Stomach (tissue), 9 donors: ENCODE results near the gene BRD2. TPM values are rescaled to one million over a fixed set of nuclear protein-coding genes. Genes with fewer than 3 reads are reported as not detected.
A peak's percentile ranks its signal among the peaks of the same experiment; 100 is the strongest.

Experiments used
- DNase-seq, 2 donors: peaks; one replicate each; pipeline versions ENCODE4 v3.0.0 to v3.0.0-alpha.2; 2013 to 2019
- H3K27ac ChIP-seq, 5 donors: fragments of 200-600 bp in 4 of 5; sonication (generic) in 4 of 5; one replicate each; pipeline ENCODE4 v1.5.1; 2013 to 2019; ENCODE audit warnings: mild to moderate bottlenecking in 1 of 5, moderate library complexity in 1 of 5
- H3K27me3 ChIP-seq, 3 donors: fragments of 200-600 bp; sonication (generic); one replicate each; pipeline ENCODE4 v1.5.1; 2017 to 2019; ENCODE audit warnings: mixed run types in 1 of 3
- H3K36me3 ChIP-seq, 4 donors: fragments of 200-600 bp; sonication (generic); 1 replicate in 3 of 4; 2 replicates in 1 of 4; pipeline ENCODE4 v1.5.1; 2016 to 2019
- H3K4me1 ChIP-seq, 4 donors: fragments of 200-600 bp; sonication (generic); one replicate each; pipeline ENCODE4 v1.5.1; 2016 to 2019
- H3K4me3 ChIP-seq, 4 donors: fragments of 200-600 bp; sonication (generic) in 3 of 4; one replicate each; pipeline ENCODE4 v1.5.1; 2016 to 2019; ENCODE audit warnings: mild to moderate bottlenecking in 1 of 4
- H3K9me3 ChIP-seq, 4 donors: fragments of 200-600 bp; sonication (generic); one replicate each; pipeline ENCODE4 v1.5.1; 2016 to 2019
- EP300 ChIP-seq: sonication (generic); formaldehyde crosslinking; IDR thresholded peaks from one replicate; pipeline ENCODE4 v1.6.1; 2017; ENCODE audit warnings: antibody characterized with exemption
- POLR2A ChIP-seq, 4 donors: fragments of 450-650 bp; IDR thresholded peaks; one replicate each; pipeline ENCODE4 v1.6.1; 2016; ENCODE audit warnings: antibody characterized with exemption in 4 of 4, control low read depth in 2 of 4, mild to moderate bottlenecking in 1 of 4, moderate library complexity in 1 of 4
- POLR2AphosphoS5 ChIP-seq, 3 donors: sonication (generic); formaldehyde crosslinking; IDR thresholded peaks; one replicate each; pipeline ENCODE4 v1.6.1; 2016; ENCODE audit warnings: antibody characterized with exemption in 3 of 3
- WGBS, 5 donors: extraction: QIAGEN DNeasy Blood & Tissue Kit in 3 of 5; methylation state at CpG; one replicate each; pipeline versions ENCODE4 v1.1.5 to v1.1.7; 2013 to 2018; 5-methylcytosine and 5-hydroxymethylcytosine counted together
- intact Hi-C: fragments of 100-400 bp; cut with DNase I; formaldehyde crosslinking; loops from one replicate; pipeline ENCODE4 v1.15.1; 2023; ENCODE audit warnings: low total_unique reads
- polyA plus RNA-seq, 3 donors: library from polyadenylated mRNA; stranded (reverse); fragments of 200-250 nt; gene quantifications; one replicate each; pipeline ENCODE4 v1.2.3, GENCODE V29; 2013
- total RNA-seq, 5 donors: library from RNA; depleted of rRNA; stranded (reverse); fragments of >200 nt; gene quantifications; one replicate each; pipeline versions ENCODE4 v1.1.0 to v1.2.3, GENCODE V29; 2014 to 2016
- TF ChIP-seq, protein P1 (sequence below), 7 experiments: fragments of 450-650 bp in 4 of 7; fragments of 200-600 bp in 3 of 7; sonication (generic) in 3 of 7; IDR thresholded peaks; one replicate each; pipeline ENCODE4 v1.5.1; 2016 to 2019; ENCODE audit warnings: antibody characterized with exemption in 7 of 7, control low read depth in 2 of 7, mild to moderate bottlenecking in 1 of 7
- donor health status: healthy with polysubstance abuse.
- donor health status: Bipolar disorder and iron deficiency.
- donor health status: healthy.

The BRD2 gene
- total and polyA plus RNA-seq, 8 donors: 70.7 to 538 (median 129) TPM

- peak; percentile 45 to 68 for DNase-seq
- TF ChIP-seq EP300: no peak
- TF ChIP-seq POLR2AphosphoS5 (IDR thresholded peaks at IDR 0.05): peak in 2 of 3 donors; percentile 44 to 89
- WGBS, 5 donors: 41 to 50% (median 44%) methylated on average over 6 of the region's 6 CpGs
- Histone ChIP-seq H3K9me3 (peaks cover 0 to 2% (median 1%) of the 10 kb centered on the region in 4 donors), H3K27ac (peak overlapping the region in 4 of 5 donors; percentile 57 to 76 (median 62)), H3K27me3 (no peaks in the 10 kb centered on the region), H3K4me1 (peaks cover 0 to 3% (median 0%) of the 10 kb centered on the region in 4 donors), H3K4me3 (no peak overlapping the region), H3K36me3 (no peaks in the 10 kb centered on the region)
- intact Hi-C loops: no loop called here
Measured at GRCh38 chr6:33029328-33030184, 61.2 kb downstream of the BRD2 start.

- Histone ChIP-seq H3K36me3 (no peaks in the 10 kb centered on the region), H3K27ac (peak overlapping the region in 4 of 5 donors; percentile 57 to 76 (median 62)), H3K9me3 (peaks cover 0 to 9% (median 7%) of the 10 kb centered on the region in 4 donors), H3K27me3 (no peaks in the 10 kb centered on the region), H3K4me1 (peaks cover 0 to 3% (median 0%) of the 10 kb centered on the region in 4 donors), H3K4me3 (no peak overlapping the region)
- no peak for DNase-seq
- 42 to 76% (median 51%) methylated on average over 3 of the region's 3 CpGs for WGBS, 5 donors
- intact Hi-C loops: no loop called here
- TF ChIP-seq, protein P1, sequence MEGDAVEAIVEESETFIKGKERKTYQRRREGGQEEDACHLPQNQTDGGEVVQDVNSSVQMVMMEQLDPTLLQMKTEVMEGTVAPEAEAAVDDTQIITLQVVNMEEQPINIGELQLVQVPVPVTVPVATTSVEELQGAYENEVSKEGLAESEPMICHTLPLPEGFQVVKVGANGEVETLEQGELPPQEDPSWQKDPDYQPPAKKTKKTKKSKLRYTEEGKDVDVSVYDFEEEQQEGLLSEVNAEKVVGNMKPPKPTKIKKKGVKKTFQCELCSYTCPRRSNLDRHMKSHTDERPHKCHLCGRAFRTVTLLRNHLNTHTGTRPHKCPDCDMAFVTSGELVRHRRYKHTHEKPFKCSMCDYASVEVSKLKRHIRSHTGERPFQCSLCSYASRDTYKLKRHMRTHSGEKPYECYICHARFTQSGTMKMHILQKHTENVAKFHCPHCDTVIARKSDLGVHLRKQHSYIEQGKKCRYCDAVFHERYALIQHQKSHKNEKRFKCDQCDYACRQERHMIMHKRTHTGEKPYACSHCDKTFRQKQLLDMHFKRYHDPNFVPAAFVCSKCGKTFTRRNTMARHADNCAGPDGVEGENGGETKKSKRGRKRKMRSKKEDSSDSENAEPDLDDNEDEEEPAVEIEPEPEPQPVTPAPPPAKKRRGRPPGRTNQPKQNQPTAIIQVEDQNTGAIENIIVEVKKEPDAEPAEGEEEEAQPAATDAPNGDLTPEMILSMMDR (IDR thresholded peaks at IDR 0.05): no peak
- no peak for TF ChIP-seq POLR2AphosphoS5 (IDR thresholded peaks at IDR 0.05)
- no peak for TF ChIP-seq POLR2A (IDR thresholded peaks at IDR 0.05)
- no peak for TF ChIP-seq EP300
Measured at GRCh38 chr6:33030245-33030644, 61.9 kb downstream of the BRD2 start.

Other genes starting within 250 kb of the BRD2 start
- gene HLA-DQA2, start 227.2 kb upstream of the BRD2 start, total RNA-seq: 1 to 10 TPM in 1 of 5 donors, not detected in 4; 3.3 TPM
- under 1 TPM in 1 of 3 donors, not detected in 2; 0.23 TPM for gene HLA-DQA2, start 227.2 kb upstream of the BRD2 start, polyA plus RNA-seq
- gene HLA-DQB2, start 205.1 kb upstream of the BRD2 start, total RNA-seq: 1 to 10 TPM in 2 of 5 donors, not detected in 3; 1.1 to 4.9 TPM
- 1 to 10 TPM in 1 of 3 donors, not detected in 2; 1.6 TPM for gene HLA-DQB2, start 205.1 kb upstream of the BRD2 start, polyA plus RNA-seq
- gene HLA-DOB, start 151.6 kb upstream of the BRD2 start, total RNA-seq: 10 to 100 TPM in 1 of 5 donors, 1 to 10 TPM in 2, not detected in 2; 1.3 to 62.9 (median 2.9) TPM
- 1 to 10 TPM in 2 of 3 donors, under 1 TPM in 1; 0.81 to 5.0 (median 1.2) TPM for gene HLA-DOB, start 151.6 kb upstream of the BRD2 start, polyA plus RNA-seq
- gene TAP2, start 129.9 kb upstream of the BRD2 start, total RNA-seq: 100 to 1,000 TPM in 1 of 5 donors, 10 to 100 TPM in 3, 1 to 10 TPM in 1; 3.8 to 449 (median 12.2) TPM
- gene TAP2, start 129.9 kb upstream of the BRD2 start, polyA plus RNA-seq: 10 to 100 TPM in 1 of 3 donors, 1 to 10 TPM in 2; 1.2 to 24.6 (median 4.4) TPM
- 10 to 100 TPM in 3 of 5 donors, 1 to 10 TPM in 2; 2.7 to 32.1 (median 16.7) TPM for gene PSMB8, start 124.5 kb upstream of the BRD2 start, total RNA-seq
- gene PSMB8, start 124.5 kb upstream of the BRD2 start, polyA plus RNA-seq: 100 to 1,000 TPM in 2 of 3 donors, 10 to 100 TPM in 1; 88.6 to 177 (median 124) TPM
- 10 to 100 TPM; 16.0 to 54.7 (median 29.6) TPM for gene TAP1, start 114.9 kb upstream of the BRD2 start, total RNA-seq
- gene TAP1, start 114.9 kb upstream of the BRD2 start, polyA plus RNA-seq: 100 to 1,000 TPM in 1 of 3 donors, 10 to 100 TPM in 2; 10.8 to 117 (median 15.5) TPM
- gene PSMB9, start 114.4 kb upstream of the BRD2 start, total RNA-seq: 10 to 100 TPM in 1 of 5 donors, 1 to 10 TPM in 4; 5.4 to 18.7 (median 6.8) TPM
- 100 to 1,000 TPM in 1 of 3 donors, 10 to 100 TPM in 2; 33.2 to 107 (median 91.6) TPM for gene PSMB9, start 114.4 kb upstream of the BRD2 start, polyA plus RNA-seq
- gene HLA-DMB, start 27.6 kb upstream of the BRD2 start, total RNA-seq: 10 to 100 TPM in 2 of 5 donors, 1 to 10 TPM in 2, not detected in 1; 7.6 to 27.1 (median 13.4) TPM
- gene HLA-DMB, start 27.6 kb upstream of the BRD2 start, polyA plus RNA-seq: 10 to 100 TPM in 2 of 3 donors, 1 to 10 TPM in 1; 8.1 to 25.3 (median 11.8) TPM
- 100 to 1,000 TPM in 1 of 5 donors, 10 to 100 TPM in 2, 1 to 10 TPM in 1, under 1 TPM in 1; 0.87 to 129 (median 34.4) TPM for gene HLA-DMA, start 15.5 kb upstream of the BRD2 start, total RNA-seq
- gene HLA-DMA, start 15.5 kb upstream of the BRD2 start, polyA plus RNA-seq: 10 to 100 TPM; 15.1 to 93.2 (median 30.0) TPM
- 1 to 10 TPM in 2 of 5 donors, under 1 TPM in 2, not detected in 1; 0.45 to 3.9 (median 1.9) TPM for gene HLA-DOA, start 41.0 kb downstream of the BRD2 start, total RNA-seq
- gene HLA-DOA, start 41.0 kb downstream of the BRD2 start, polyA plus RNA-seq: 1 to 10 TPM in 1 of 3 donors, under 1 TPM in 2; 0.62 to 2.1 (median 0.92) TPM
- gene HLA-DPA1, start 105.1 kb downstream of the BRD2 start, total RNA-seq: 100 to 1,000 TPM in 1 of 5 donors, 10 to 100 TPM in 3, under 1 TPM in 1; 0.29 to 171 (median 39.7) TPM
- gene HLA-DPA1, start 105.1 kb downstream of the BRD2 start, polyA plus RNA-seq: 10 to 100 TPM; 14.3 to 34.1 (median 23.3) TPM
- 10 to 100 TPM in 4 of 5 donors, not detected in 1; 10.7 to 46.6 (median 31.9) TPM for gene HLA-DPB1, start 107.4 kb downstream of the BRD2 start, total RNA-seq
- 10 to 100 TPM; 48.3 to 62.2 (median 51.1) TPM for gene HLA-DPB1, start 107.4 kb downstream of the BRD2 start, polyA plus RNA-seq
- gene COL11A2, start 223.9 kb downstream of the BRD2 start, total RNA-seq: 1 to 10 TPM in 1 of 5 donors, under 1 TPM in 2, not detected in 2; under 0.01 to 1.5 (median 0.87) TPM
- under 1 TPM in 2 of 3 donors, not detected in 1; 0.19 to 0.88 TPM for gene COL11A2, start 223.9 kb downstream of the BRD2 start, polyA plus RNA-seq
- gene RXRB, start 232.1 kb downstream of the BRD2 start, total RNA-seq: 10 to 100 TPM in 3 of 5 donors, 1 to 10 TPM in 2; 2.9 to 50.4 (median 10.7) TPM
- gene RXRB, start 232.1 kb downstream of the BRD2 start, polyA plus RNA-seq: 10 to 100 TPM; 15.9 to 32.7 (median 17.3) TPM
- gene SLC39A7, start 232.3 kb downstream of the BRD2 start, total RNA-seq: 100 to 1,000 TPM in 1 of 5 donors, 10 to 100 TPM in 3, 1 to 10 TPM in 1; 9.3 to 119 (median 75.8) TPM
- gene SLC39A7, start 232.3 kb downstream of the BRD2 start, polyA plus RNA-seq: 10 to 100 TPM; 33.6 to 59.8 (median 54.5) TPM
- 10 to 100 TPM in 2 of 5 donors, 1 to 10 TPM in 2, not detected in 1; 8.0 to 24.8 (median 14.5) TPM for gene HSD17B8, start 236.1 kb downstream of the BRD2 start, total RNA-seq
- gene HSD17B8, start 236.1 kb downstream of the BRD2 start, polyA plus RNA-seq: 10 to 100 TPM; 21.5 to 29.9 (median 24.5) TPM
- gene RING1, start 239.9 kb downstream of the BRD2 start, total RNA-seq: 100 to 1,000 TPM in 1 of 5 donors, 10 to 100 TPM in 4; 14.3 to 140 (median 20.7) TPM
- 10 to 100 TPM; 35.1 to 45.4 (median 37.4) TPM for gene RING1, start 239.9 kb downstream of the BRD2 start, polyA plus RNA-seq